ENCODE results near the gene SVOPL. TPM values are rescaled to one million over a fixed set of nuclear protein-coding genes. Genes with fewer than 3 reads are reported as not detected.

Gene SVOPL
- total and polyA plus RNA-seq, 9 of the 15 experiments (the other 6 are each of a cell fraction or from before 2014, with no cell fraction given): 0.13 to 0.42 (median 0.20) TPM; not detected in 6

DNA sequence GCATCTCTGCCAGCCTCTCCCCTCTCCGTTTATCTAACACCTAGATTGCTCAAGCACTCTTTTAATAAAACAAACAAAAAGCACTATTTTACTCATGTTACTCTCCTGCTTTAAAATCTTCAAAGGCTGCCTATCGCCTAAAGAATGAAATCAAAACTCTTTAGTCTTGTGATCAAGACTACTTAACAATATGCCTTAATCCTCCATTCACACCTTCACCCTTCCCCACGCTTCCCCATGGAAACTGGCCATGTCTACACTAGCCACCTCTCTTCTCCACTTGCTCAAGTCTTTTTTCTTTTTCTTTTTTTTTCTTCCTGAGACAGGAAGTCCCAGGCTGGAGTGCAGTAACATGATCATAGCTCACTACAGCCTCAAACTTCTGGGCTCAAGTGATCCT lies 48.8 kb upstream of the SVOPL start:
- peaks cover 0 to 7% of the 10 kb centered on the region in 2 experiments; a peak in 1 of 5 replicates for H3K4me1 ChIP-seq (replicated peaks in 1 of 2; ENCODE audit: control insufficient read depth in 2 of 2, insufficient read depth in 2 of 2, low read length in 2 of 2)
- WGBS (ENCODE audit: insufficient coverage, low coverage, missing lambda C conversion rate): 5% methylated on average over 3 of the region's 3 CpGs
- no peak overlapping the region for H2AFZ ChIP-seq (ENCODE audit: low read depth, low read length)
- 0 out of 2 replicates have a peak, but pooled peaks cover 4% of the 10 kb centered on the region for H4K20me1 ChIP-seq (replicated peaks; ENCODE audit: control insufficient read depth, insufficient read depth, low read length)
- ATAC-seq: no peak
- no peak for TF ChIP-seq PRPF4 (IDR thresholded peaks at IDR 0.05; ENCODE audit: insufficient read depth, low read depth, low read length, poor library complexity, severe bottlenecking)
- TF ChIP-seq PPARD (CRISPR knock-in tag; IDR thresholded peaks at IDR 0.05): no peak
- no peak for TF ChIP-seq SMAD2 (IDR thresholded peaks at IDR 0.05; ENCODE audit: low read depth, low read length)
- TF ChIP-seq ZNF639 (CRISPR knock-in tag; conservative IDR thresholded peaks at IDR 0.05 in 1 of 2, IDR thresholded peaks at IDR 0.05 in 1 of 2): no peak
- no peak for TF ChIP-seq ESRRA (IDR thresholded peaks at IDR 0.05; ENCODE audit: borderline replicate concordance, low read depth)
- TF ChIP-seq NFIX (CRISPR knock-in tag; IDR thresholded peaks at IDR 0.05; ENCODE audit: low read depth): no peak
- TF ChIP-seq MECOM (CRISPR knock-in tag; IDR thresholded peaks at IDR 0.05): no peak
- no peak overlapping the region for H3K9ac ChIP-seq (ENCODE audit: insufficient read depth in 1 of 2, low read depth in 2 of 2, low read length in 2 of 2)
- ChIA-PET POLR2A (no interaction called here), CTCF (ENCODE audit: low intra/inter-chr PET ratio) (interaction anchor here (0.6 kb wide), 1 partner anchor 233 kb away, joined by 3 read pairs; no protein-coding TSS in a partner anchor)
- peak; percentile 49 for FAIRE-seq
- DNase-seq (ENCODE audit: extremely low read depth in 1 of 4, low spot score in 3 of 4): no peak
- no peak overlapping the region for H3K27ac ChIP-seq (ENCODE audit: extremely low read depth, low read depth, low read length)
- no peak overlapping the region for H3K4me3 ChIP-seq
- intact Hi-C loops (cut with micrococcal nuclease): no loop called here
- no peaks in the 10 kb centered on the region for H3K79me2 ChIP-seq (ENCODE audit: control insufficient read depth, insufficient read depth, low read length)
- no peak overlapping the region for H3K4me2 ChIP-seq (ENCODE audit: insufficient read depth, low read length)
- peaks cover 49 to 67% of the 10 kb centered on the region in 2 experiments for H3K27me3 ChIP-seq (ENCODE audit: control insufficient read depth in 2 of 2, insufficient read depth in 2 of 2, low read length in 2 of 2)
- H3K36me3 ChIP-seq (ENCODE audit: control insufficient read depth, insufficient read depth, low read length): no peaks in the 10 kb centered on the region
- H3K9me1 ChIP-seq (ENCODE audit: control insufficient read depth, insufficient read depth, low read length): peaks cover 3% of the 10 kb centered on the region
- no TSS peak for BruUV-seq (replicated peaks)
- no peaks in the 10 kb centered on the region for H3K9me3 ChIP-seq (replicated peaks; ENCODE audit: control insufficient read depth, insufficient read depth, low read depth, low read length)
- in situ Hi-C loops (cut with MboI): no loop called here

Measured in K562 (cell line).